Mesendoderm (in vitro differentiated cells): ENCODE data around the gene CADPS2.

ENCODE experiments used
- DNase-seq: peaks from one replicate; pipeline ENCODE4 v3.0.0; 2013
- H2AK5ac ChIP-seq: 2 replicates; pipeline ENCODE4 v1.6.1; 2013; ENCODE audit warnings: low read length, inconsistent platforms
- H2BK120ac ChIP-seq: 2 replicates; pipeline ENCODE4 v1.6.1; 2013; ENCODE audit warnings: low read depth, mild to moderate bottlenecking, low read length, moderate library complexity, mixed read lengths
- H2BK15ac ChIP-seq: replicated peaks from 2 replicates; pipeline ENCODE4 v1.6.1; 2013; ENCODE audit warnings: low read depth, mild to moderate bottlenecking, moderate library complexity
- H2BK5ac ChIP-seq: 2 replicates; pipeline ENCODE4 v1.6.1; 2013; ENCODE audit warnings: low read length, inconsistent platforms
- H3K18ac ChIP-seq: 2 replicates; pipeline ENCODE4 v1.6.1; 2013; ENCODE audit warnings: mild to moderate bottlenecking, low read length, mixed read lengths
- H3K23ac ChIP-seq: one replicate; pipeline ENCODE4 v1.6.1; 2013; ENCODE audit warnings: low read length
- H3K27ac ChIP-seq: 2 replicates; pipeline ENCODE4 v1.5.1; 2013; ENCODE audit warnings: low read depth, mild to moderate bottlenecking, inconsistent platforms, low read length, moderate library complexity
- H3K27me3 ChIP-seq: 2 replicates; pipeline ENCODE4 v1.6.1; 2013; ENCODE audit warnings: low read length, control low read depth, mild to moderate bottlenecking, inconsistent platforms; ENCODE audit not compliant: insufficient read depth, poor library complexity
- H3K36me3 ChIP-seq: 2 replicates; pipeline ENCODE4 v1.6.1; 2013; ENCODE audit warnings: low read length, inconsistent platforms; ENCODE audit not compliant: control insufficient read depth, insufficient read depth
- H3K4ac ChIP-seq: one replicate; pipeline ENCODE4 v1.6.1; 2013; ENCODE audit warnings: low read depth, mild to moderate bottlenecking, low read length, moderate library complexity
- H3K4me1 ChIP-seq: 2 replicates; pipeline ENCODE4 v1.6.1; 2013; ENCODE audit warnings: low read depth, low read length, inconsistent platforms; ENCODE audit not compliant: control insufficient read depth
- H3K4me2 ChIP-seq: 2 replicates; pipeline ENCODE4 v1.6.1; 2013; ENCODE audit warnings: low read length
- H3K4me3 ChIP-seq: 2 replicates; pipeline ENCODE4 v1.5.1; 2013; ENCODE audit warnings: mild to moderate bottlenecking, low read length
- H3K56ac ChIP-seq: one replicate; pipeline ENCODE4 v1.6.1; 2013; ENCODE audit warnings: low read length
- H3K79me1 ChIP-seq: 2 replicates; pipeline ENCODE4 v1.6.1; 2013; ENCODE audit warnings: low read length, inconsistent platforms
- H3K79me2 ChIP-seq: 2 replicates; pipeline ENCODE4 v1.6.1; 2013; ENCODE audit warnings: mild to moderate bottlenecking, low read length; ENCODE audit not compliant: control insufficient read depth, insufficient read depth
- H3K9ac ChIP-seq: 2 replicates; pipeline ENCODE4 v1.6.1; 2013; ENCODE audit warnings: low read length, inconsistent platforms
- H4K5ac ChIP-seq: one replicate; pipeline ENCODE4 v1.6.1; 2013; ENCODE audit warnings: low read length
- H4K8ac ChIP-seq: one replicate; pipeline ENCODE4 v1.6.1; 2013; ENCODE audit warnings: low read depth, mild to moderate bottlenecking, control low read depth, low read length, moderate library complexity
- WGBS: extraction: QIAGEN DNeasy Blood & Tissue Kit; methylation state at CpG from one replicate; pipeline ENCODE4 v1.1.7; 2013; ENCODE audit warnings: low lambda C conversion rate, missing lambda C conversion rate; ENCODE audit not compliant: insufficient coverage; ENCODE audit errors: extremely low coverage; 5-methylcytosine and 5-hydroxymethylcytosine counted together

The CADPS2 gene

DNA sequence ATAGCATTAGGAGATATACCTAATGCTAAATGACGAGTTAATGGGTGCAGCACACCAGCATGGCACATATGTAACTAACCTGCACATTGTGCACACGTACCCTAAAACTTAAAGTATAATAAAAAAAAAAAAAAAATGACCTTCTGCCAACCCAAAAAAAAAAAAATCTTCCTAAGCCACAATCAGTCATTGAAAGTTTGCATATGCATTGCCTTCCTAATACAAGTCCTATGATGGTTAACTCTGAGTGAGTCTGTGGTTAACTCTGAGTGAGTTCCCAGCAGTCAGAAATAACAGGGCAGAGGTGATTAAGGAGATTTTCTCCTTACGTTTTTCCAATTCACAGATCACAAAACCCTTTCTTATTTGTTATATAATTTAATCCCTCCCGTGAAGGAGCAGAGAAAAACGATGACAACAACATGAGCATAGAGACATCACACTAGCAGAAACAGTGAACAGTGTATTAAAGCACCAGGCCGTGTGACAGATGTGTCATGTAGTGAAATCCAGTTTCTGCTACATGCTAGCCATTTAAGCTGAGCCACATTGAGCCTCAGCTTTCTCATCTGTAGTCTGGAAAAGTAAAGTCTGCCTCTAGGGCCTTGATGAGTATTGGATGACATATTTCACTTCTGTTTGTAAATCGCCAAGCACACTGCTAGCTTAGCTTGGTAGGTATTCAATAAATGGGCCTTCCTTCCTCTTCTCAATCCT is 176.2 kb downstream of the CADPS2 start:
- H3K4me1 ChIP-seq, result no peaks in the 10 kb centered on the region
- H3K23ac ChIP-seq, result no peak overlapping the region
- no peaks in the 10 kb centered on the region for H3K79me2 ChIP-seq
- no peak overlapping the region for H3K4ac ChIP-seq
- no peak overlapping the region for H2AK5ac ChIP-seq
- DNase-seq, result no peak
- no peak overlapping the region for H2BK15ac ChIP-seq
- no peak overlapping the region for H2BK120ac ChIP-seq
- H3K18ac ChIP-seq, result no peak overlapping the region
- H3K79me1 ChIP-seq, result no peaks in the 10 kb centered on the region
- no peak overlapping the region for H3K4me2 ChIP-seq
- H3K56ac ChIP-seq, result no peak overlapping the region
- no peak overlapping the region for H4K5ac ChIP-seq
- no peak overlapping the region for H3K4me3 ChIP-seq
- no peak overlapping the region for H3K27ac ChIP-seq
- H2BK5ac ChIP-seq, result no peak overlapping the region
- no peaks in the 10 kb centered on the region for H3K36me3 ChIP-seq
- no peak overlapping the region for H3K9ac ChIP-seq
- H3K27me3 ChIP-seq, result no peaks in the 10 kb centered on the region
- WGBS, result no CpG with 5 or more reads among the region's 7 CpGs
- no peak overlapping the region for H4K8ac ChIP-seq

DNA sequence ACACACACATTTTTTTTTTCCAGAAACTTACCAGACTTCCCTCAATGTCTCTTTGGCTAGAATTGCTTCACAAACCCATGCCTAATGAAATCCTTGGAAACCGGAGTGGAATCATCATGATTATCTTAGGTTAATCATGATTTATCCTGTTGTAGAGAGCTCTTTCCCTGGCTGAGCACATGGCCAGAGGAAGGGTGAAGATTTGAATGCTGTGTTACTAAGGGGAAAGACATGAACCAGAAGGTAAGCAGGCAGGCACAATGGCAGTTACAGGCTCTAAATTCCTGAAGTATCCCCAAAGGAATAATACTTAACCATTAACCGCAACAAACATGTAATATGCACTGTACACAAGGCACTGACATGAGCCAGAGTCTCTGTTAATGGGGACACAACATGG is 179.4 kb downstream of the CADPS2 start:
- no peak overlapping the region for H3K4me3 ChIP-seq
- H3K36me3 ChIP-seq, result no peaks in the 10 kb centered on the region
- H3K79me2 ChIP-seq, result no peaks in the 10 kb centered on the region
- no peak for DNase-seq
- no peak overlapping the region for H3K4me2 ChIP-seq
- H4K5ac ChIP-seq, result no peak overlapping the region
- H3K27me3 ChIP-seq, result no peaks in the 10 kb centered on the region
- H4K8ac ChIP-seq, result no peak overlapping the region
- no peak overlapping the region for H3K27ac ChIP-seq
- H2BK15ac ChIP-seq, result no peak overlapping the region
- H3K4me1 ChIP-seq, result no peaks in the 10 kb centered on the region
- no peak overlapping the region for H3K23ac ChIP-seq
- H3K4ac ChIP-seq, result no peak overlapping the region
- no peak overlapping the region for H3K56ac ChIP-seq
- no peak overlapping the region for H2BK5ac ChIP-seq
- no peak overlapping the region for H3K18ac ChIP-seq
- no peak overlapping the region for H3K9ac ChIP-seq
- H2AK5ac ChIP-seq, result no peak overlapping the region
- WGBS, result no CpG with 5 or more reads among the region's 2 CpGs
- no peak overlapping the region for H2BK120ac ChIP-seq
- H3K79me1 ChIP-seq, result no peaks in the 10 kb centered on the region

DNA sequence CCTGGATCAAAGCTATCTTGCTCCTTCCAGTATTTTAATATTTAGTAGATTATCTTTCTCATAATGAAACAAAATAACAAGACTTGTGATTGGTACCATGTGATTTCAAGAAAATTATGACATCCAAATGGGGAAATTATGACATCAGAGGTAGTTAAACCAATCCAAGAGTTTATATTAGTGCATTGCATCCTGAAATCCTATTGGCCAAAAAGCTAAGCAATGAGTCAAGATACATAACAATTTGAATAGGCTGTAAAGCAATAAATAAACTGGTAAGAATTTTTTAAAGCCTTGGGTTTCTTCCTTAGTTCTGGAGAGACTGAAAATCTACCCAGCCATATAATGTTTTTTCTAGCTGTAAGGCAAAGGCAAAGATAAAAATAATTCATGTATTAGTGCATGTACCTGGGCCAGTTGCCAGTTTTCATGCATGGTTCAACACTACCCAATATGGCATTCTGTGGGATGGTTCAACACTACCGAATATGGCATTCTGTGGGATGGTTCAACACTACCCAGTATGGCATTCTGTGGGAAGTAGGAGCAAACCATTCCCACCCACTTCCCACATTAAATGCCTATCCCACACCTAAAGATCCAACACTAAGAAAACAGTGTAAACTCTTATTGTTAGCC is 183.3 kb downstream of the CADPS2 start, which contains the start of gene RNF148:
TSS of gene RNF148 (minus strand) at position 51 of the 639 bp plus-strand sequence. CDS start 172 bp downstream, outside the sequence.
- Histone ChIP-seq H2AK5ac (no peak within 1 kb of the TSS), H3K79me2 (no peaks in the 10 kb centered on the region), H2BK5ac (no peak within 1 kb of the TSS), H3K27me3 (no peaks in the 10 kb centered on the region), H3K23ac (no peak within 1 kb of the TSS), H3K4ac (no peak within 1 kb of the TSS), H4K8ac (no peak within 1 kb of the TSS), H3K4me1 (no peaks in the 10 kb centered on the region), H3K79me1 (no peaks in the 10 kb centered on the region), H4K5ac (no peak within 1 kb of the TSS), H3K4me3 (no peak within 1 kb of the TSS), H3K56ac (no peak within 1 kb of the TSS), H2BK120ac (no peak within 1 kb of the TSS), H2BK15ac (no peak within 1 kb of the TSS), H3K18ac (no peak within 1 kb of the TSS), H3K4me2 (no peak within 1 kb of the TSS), H3K36me3 (no peaks in the 10 kb centered on the region), H3K27ac (no peak within 1 kb of the TSS), H3K9ac (no peak within 1 kb of the TSS)
- DNase-seq, result no peak
- no CpG with 5 or more reads among the region's 1 CpG for WGBS

DNA sequence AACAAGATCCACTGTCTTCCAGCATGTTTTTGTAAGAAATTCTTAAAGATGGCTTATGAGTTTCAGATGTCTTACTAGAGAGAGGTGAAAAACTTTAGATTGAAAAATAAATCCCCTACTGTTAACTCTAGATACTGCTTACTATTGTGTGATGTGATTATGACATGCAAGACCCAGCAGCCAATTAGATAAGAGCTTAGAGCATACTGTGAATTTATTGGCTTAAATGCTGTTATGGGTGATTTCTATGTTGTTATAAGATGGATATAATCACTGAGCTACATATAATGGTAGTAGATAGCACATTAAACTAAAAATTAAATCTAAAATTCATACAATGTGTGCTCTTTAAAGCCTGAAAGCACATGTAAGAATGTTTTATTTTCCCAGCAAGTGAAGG is 187.2 kb downstream of the CADPS2 start, which contains the start of gene RNF133:
TSS of gene RNF133 (minus strand) at position 101 of the 400 bp plus-strand sequence. CDS start 199 bp downstream, outside the sequence.
- H3K79me1 ChIP-seq, result no peaks in the 10 kb centered on the region
- no peak within 1 kb of the TSS for H3K23ac ChIP-seq
- H3K9ac ChIP-seq, result no peak within 1 kb of the TSS

DNA sequence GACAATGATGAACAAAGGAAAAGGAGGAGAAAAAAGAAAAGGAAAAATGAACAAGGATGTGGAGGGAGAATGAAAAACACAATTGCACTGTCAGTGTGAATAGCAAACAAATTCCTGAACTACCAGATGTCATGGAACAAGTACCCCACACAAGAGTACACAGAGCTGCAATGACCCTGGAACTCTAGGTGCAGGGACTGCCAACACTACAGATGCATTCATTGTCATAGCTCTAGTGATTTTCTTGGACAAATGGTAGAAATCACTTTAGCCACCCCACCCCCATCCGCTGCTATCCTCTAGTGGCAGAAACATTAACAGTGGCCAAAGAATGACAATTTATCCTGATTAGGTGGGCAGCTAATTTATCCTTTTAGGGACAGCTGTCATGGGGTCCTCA is 190.4 kb downstream of the CADPS2 start:
- H3K27me3 ChIP-seq, result no peaks in the 10 kb centered on the region
- H3K4me1 ChIP-seq, result no peaks in the 10 kb centered on the region
- WGBS, result no CpG with 5 or more reads among the region's 1 CpG
- no peak overlapping the region for H3K27ac ChIP-seq
- H4K5ac ChIP-seq, result no peak overlapping the region
- H2BK120ac ChIP-seq, result no peak overlapping the region
- H3K79me1 ChIP-seq, result no peaks in the 10 kb centered on the region
- no peak for DNase-seq
- H3K23ac ChIP-seq, result no peak overlapping the region
- H3K56ac ChIP-seq, result no peak overlapping the region
- no peaks in the 10 kb centered on the region for H3K79me2 ChIP-seq
- no peak overlapping the region for H3K9ac ChIP-seq
- H3K18ac ChIP-seq, result no peak overlapping the region
- no peak overlapping the region for H2BK5ac ChIP-seq
- H3K4me2 ChIP-seq, result no peak overlapping the region
- H3K4ac ChIP-seq, result no peak overlapping the region
- no peak overlapping the region for H2BK15ac ChIP-seq
- no peak overlapping the region for H4K8ac ChIP-seq
- H3K36me3 ChIP-seq, result no peaks in the 10 kb centered on the region
- H2AK5ac ChIP-seq, result no peak overlapping the region
- H3K4me3 ChIP-seq, result no peak overlapping the region

More for the DNA sequence above, 187.2 kb downstream of the CADPS2 start, which contains the start of gene RNF133:
- no peak within 1 kb of the TSS for H4K5ac ChIP-seq
- no peak within 1 kb of the TSS for H3K27ac ChIP-seq
- no peak within 1 kb of the TSS for H2AK5ac ChIP-seq
- H3K4me1 ChIP-seq, result no peaks in the 10 kb centered on the region
- H2BK120ac ChIP-seq, result no peak within 1 kb of the TSS
- no peaks in the 10 kb centered on the region for H3K79me2 ChIP-seq
- H3K4ac ChIP-seq, result no peak within 1 kb of the TSS
- H2BK15ac ChIP-seq, result no peak within 1 kb of the TSS
- H3K27me3 ChIP-seq, result no peaks in the 10 kb centered on the region
- H4K8ac ChIP-seq, result no peak within 1 kb of the TSS
- no peaks in the 10 kb centered on the region for H3K36me3 ChIP-seq
- H2BK5ac ChIP-seq, result no peak within 1 kb of the TSS
- H3K18ac ChIP-seq, result no peak within 1 kb of the TSS
- DNase-seq, result no peak
- no peak within 1 kb of the TSS for H3K4me3 ChIP-seq
- no peak within 1 kb of the TSS for H3K56ac ChIP-seq
- no peak within 1 kb of the TSS for H3K4me2 ChIP-seq
